HepG2 (cell line): ENCODE measurements around the gene EPHB3. TPM values are rescaled to one million over a fixed set of nuclear protein-coding genes. Genes with fewer than 3 reads are reported as not detected.

Experiments
- ATAC-seq: fragments of 200-7000 bp; cut with Tn5 transposase; 3 replicates; pipeline ENCODE4 v1.9.1; 2020; ENCODE audit warnings: mild to moderate bottlenecking, moderate library complexity
- BruUV-seq: library from RNA; stranded (reverse); fragments of 400-500 nt; replicated peaks from 2 replicates; lab custom pipeline; 2021; lab: Mats Ljungman, UMichigan
- CTCF ChIA-PET: fragments of 300-600 bp; formaldehyde crosslinking; extraction: SDS; loops from one replicate; lab custom pipeline; 2021; ENCODE audit warnings: low total read pairs, inconsistent platforms, low intra/inter-chr PET ratio; lab: Yijun Ruan, JAX
- POLR2A ChIA-PET: fragments of 350-600 bp; sonication (Branson Sonifier 250); formaldehyde crosslinking; loops from one replicate; lab custom pipeline; 2020; ENCODE audit warnings: antibody characterized with exemption, inconsistent platforms; lab: Yijun Ruan, JAX
- DNase-seq: peaks from one replicate; pipeline ENCODE4 v3.0.0-alpha.2; 2015; ENCODE audit warnings: low spot score
- FAIRE-seq: peaks from 3 replicates; lab custom pipeline; 2011; peaks lifted over from hg19 to GRCh38; lab: Jason Lieb, UNC
- H2AFZ ChIP-seq: one replicate; pipeline ENCODE4 v1.6.1; 2011; ENCODE audit warnings: low read length, inconsistent platforms
- H3K27ac ChIP-seq: fragments of 300-600 bp; 3 replicates; pipeline ENCODE4 v1.8.0; 2011; ENCODE audit warnings: mixed run types, mild to moderate bottlenecking, mixed read lengths, low read length, inconsistent platforms; ENCODE audit not compliant: insufficient read depth; ENCODE audit errors: extremely low read length
- H3K27me3 ChIP-seq, 2 experiments: fragments of 200-600 bp in 1 of 2; 2 replicates in 1 of 2; 3 replicates in 1 of 2; pipeline versions ENCODE4 v1.6.0 to v1.8.0; 2011; ENCODE audit warnings: low read length in 2 of 2, mild to moderate bottlenecking in 2 of 2, moderate library complexity in 2 of 2, inconsistent platforms in 1 of 2; ENCODE audit not compliant: insufficient read depth in 2 of 2, control insufficient read depth in 1 of 2
- H3K36me3 ChIP-seq, 2 experiments: fragments of 200-600 bp in 1 of 2; replicated peaks in 1 of 2; 2 replicates in 1 of 2; 3 replicates in 1 of 2; pipeline versions ENCODE4 v1.5.1 to v1.8.0; 2011; ENCODE audit warnings: low read length in 2 of 2, inconsistent platforms in 1 of 2; ENCODE audit not compliant: insufficient read depth in 2 of 2, control insufficient read depth in 1 of 2
- H3K4me1 ChIP-seq: 2 replicates; pipeline ENCODE4 v1.5.1; 2012; ENCODE audit warnings: low read length, inconsistent platforms; ENCODE audit not compliant: insufficient read depth
- H3K4me2 ChIP-seq: 2 replicates; pipeline ENCODE4 v1.6.0; 2011; ENCODE audit warnings: low read depth, low read length, inconsistent platforms
- H3K4me3 ChIP-seq, 3 experiments: fragments of 200-600 bp in 1 of 3; sonication (generic), shearing (Covaris generic) in 1 of 3; replicated peaks in 1 of 3; 2 replicates each; pipeline ENCODE4 v1.5.1; 2011 to 2016; ENCODE audit warnings: low read length in 3 of 3, inconsistent platforms in 2 of 3, low read depth in 2 of 3, mild to moderate bottlenecking in 2 of 3, control low read depth in 1 of 3, mixed read lengths in 1 of 3; ENCODE audit not compliant: insufficient read depth in 1 of 3
- H3K79me2 ChIP-seq: one replicate; pipeline ENCODE4 v1.6.1; 2011; ENCODE audit warnings: low read length, inconsistent platforms; ENCODE audit not compliant: insufficient read depth
- H3K9ac ChIP-seq: 2 replicates; pipeline ENCODE4 v1.6.0; 2011; ENCODE audit warnings: mild to moderate bottlenecking, low read depth, low read length, inconsistent platforms; ENCODE audit not compliant: insufficient read depth
- H3K9me3 ChIP-seq: 2 replicates; pipeline ENCODE4 v1.5.1; 2012; ENCODE audit warnings: mild to moderate bottlenecking, low read length
- H4K20me1 ChIP-seq: 2 replicates; pipeline ENCODE4 v1.6.0; 2011; ENCODE audit warnings: inconsistent platforms, mild to moderate bottlenecking, low read length, moderate library complexity; ENCODE audit not compliant: insufficient read depth
- ARNT2 ChIP-seq: sonication (generic); formaldehyde crosslinking; IDR thresholded peaks from 2 replicates; pipeline ENCODE4 v1.8.0; 2022; ENCODE audit warnings: mild to moderate bottlenecking, low read depth, missing genetic modification reagents, moderate library complexity
- KAT8 ChIP-seq: IDR thresholded peaks from 2 replicates; pipeline ENCODE4 v1.6.1; 2016; ENCODE audit warnings: missing genetic modification reagents, missing compliant biosample characterization
- LBX2 ChIP-seq: sonication (generic); formaldehyde crosslinking; IDR thresholded peaks from 2 replicates; pipeline ENCODE4 v1.5.0; 2020; ENCODE audit warnings: missing genetic modification reagents, mild to moderate bottlenecking, borderline replicate concordance
- NFIC ChIP-seq: IDR thresholded peaks from 2 replicates; pipeline ENCODE4 v1.6.1; 2012; ENCODE audit warnings: mild to moderate bottlenecking, low read length, inconsistent platforms
- POLR2AphosphoS5 ChIP-seq: IDR thresholded peaks from 2 replicates; pipeline ENCODE4 v1.6.1; 2012; ENCODE audit warnings: low read depth, low read length
- SMAD1 ChIP-seq: sonication (generic); formaldehyde crosslinking; IDR thresholded peaks from 2 replicates; pipeline ENCODE4 v1.4.0; 2020; ENCODE audit warnings: missing genetic modification reagents, low read depth, mild to moderate bottlenecking, borderline replicate concordance
- SNAPC2 ChIP-seq: sonication (generic); formaldehyde crosslinking; IDR thresholded peaks from 2 replicates; pipeline ENCODE4 v1.8.1; 2022; ENCODE audit warnings: mild to moderate bottlenecking, missing genetic modification reagents
- SSRP1 ChIP-seq: IDR thresholded peaks from 2 replicates; pipeline ENCODE4 v1.6.1; 2016; ENCODE audit warnings: control low read depth
- ZBTB7A ChIP-seq: sonication (generic); formaldehyde crosslinking; IDR thresholded peaks from 2 replicates; pipeline ENCODE4 v1.8.0; 2022; ENCODE audit warnings: mild to moderate bottlenecking, missing genetic modification reagents
- ZNF225 ChIP-seq: sonication (generic); formaldehyde crosslinking; IDR thresholded peaks from 2 replicates; pipeline ENCODE4 v1.4.0; 2020; ENCODE audit warnings: mild to moderate bottlenecking, missing genetic modification reagents
- ZNF451 ChIP-seq: sonication (generic); formaldehyde crosslinking; IDR thresholded peaks from 2 replicates; pipeline ENCODE4 v1.5.0; 2020; ENCODE audit warnings: mild to moderate bottlenecking, missing genetic modification reagents
- ZNF598 ChIP-seq: sonication (generic); formaldehyde crosslinking; IDR thresholded peaks from 2 replicates; pipeline ENCODE4 v1.5.1; 2020; ENCODE audit warnings: mild to moderate bottlenecking, missing genetic modification reagents, borderline replicate concordance
- ZNF652 ChIP-seq: IDR thresholded peaks from 2 replicates; pipeline ENCODE4 v1.6.1; 2016; ENCODE audit warnings: low read depth, borderline replicate concordance
- WGBS: methylation state at CpG from one replicate; pipeline ENCODE4 v1.1.6; 2017; ENCODE audit warnings: low lambda C conversion rate; 5-methylcytosine and 5-hydroxymethylcytosine counted together
- in situ Hi-C: cut with HindIII; loops from 2 replicates; pipeline ENCODE4 v1.10.0; 2017; ENCODE audit warnings: low pct_unique_long_range_greater_than_20kb; ENCODE audit not compliant: extremely low pct_ligation_motif_present
- intact Hi-C: fragments of 100-400 bp; cut with micrococcal nuclease; formaldehyde crosslinking; loops from one replicate; pipeline ENCODE4 v1.10.0; 2022; ENCODE audit not compliant: unreplicated experiment
- polyA plus RNA-seq, 8 experiments: library from polyadenylated mRNA; depleted of rRNA in 3 of 8; stranded (reverse) in 7 of 8; unstranded in 1 of 8; fragments of >200 nt; fragmentation: Illumina TruSeq in 4 of 8; extraction: Trizol in 4 of 8; gene quantifications; 2 replicates each; pipeline versions ENCODE4 v1.2.1 to v1.2.3, GENCODE V29; 2011 to 2016; ENCODE audit warnings: low read depth in 4 of 8, missing spikeins in 1 of 8, mixed read lengths in 1 of 8; ENCODE audit not compliant: insufficient read depth in 1 of 8
- total RNA-seq, 5 experiments: library from RNA; depleted of rRNA; stranded (reverse); fragments of >200 nt; fragmentation: Illumina TruSeq; extraction: Trizol; gene quantifications; 2 replicates each; pipeline ENCODE4 v1.2.3, GENCODE V29; 2016; ENCODE audit warnings: low read depth in 1 of 5
- TF ChIP-seq, protein P1 (sequence below): fragments of 450-650 bp; IDR thresholded peaks from 2 replicates; pipeline ENCODE4 v1.6.1; 2016

Gene EPHB3
- total and polyA plus RNA-seq, 2 of the 13 experiments (the other 11 are each of a cell fraction or from before 2014, with no cell fraction given) = 0.01 TPM; not detected in 1

DNA sequence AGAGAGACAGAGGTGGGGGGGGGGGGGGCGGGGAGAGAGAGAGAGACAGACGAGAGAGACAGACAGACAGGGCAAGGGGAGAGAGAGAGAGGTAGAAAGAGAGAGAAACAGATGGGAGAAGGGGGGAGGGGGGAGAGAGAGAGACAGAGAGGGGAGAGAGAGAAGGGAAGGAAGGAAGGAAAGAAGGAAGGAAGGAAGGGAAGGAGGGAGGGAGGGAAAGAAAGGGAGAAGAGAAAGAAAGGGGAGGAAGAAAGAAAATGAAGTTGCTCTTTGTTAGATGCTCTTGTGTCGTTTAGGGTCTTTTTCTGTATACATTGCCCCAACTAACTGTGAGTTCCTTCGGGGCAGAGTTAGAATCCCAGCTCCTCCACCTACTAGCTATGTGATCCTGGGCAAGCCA is 19.0 kb upstream of the EPHB3 start:
- Histone ChIP-seq H3K27ac (no peak overlapping the region), H3K79me2 (no peaks in the 10 kb centered on the region), H3K36me3 (no peaks in the 10 kb centered on the region), H4K20me1 (no peaks in the 10 kb centered on the region), H2AFZ (no peak overlapping the region), H3K4me1 (no peaks in the 10 kb centered on the region), H3K9me3 (no peaks in the 10 kb centered on the region), H3K4me2 (no peak overlapping the region), H3K9ac (no peak overlapping the region), H3K4me3 (no peak overlapping the region), H3K27me3 (peaks cover 1 to 24% of the 10 kb centered on the region in 2 experiments; a peak in 2 of 5 replicates)
- no TSS peak for BruUV-seq
- ChIA-PET POLR2A (interaction anchor here (2.4 kb wide), 1 partner anchor 171 kb away, joined by 5 read pairs; no protein-coding TSS in a partner anchor), CTCF (interaction anchor here (1.0 kb wide), 1 partner anchor 126 kb away, joined by 3 read pairs; no protein-coding TSS in a partner anchor)
- FAIRE-seq (no peak), DNase-seq (no peak), ATAC-seq (no peak)
- WGBS = 10% methylated on average over 4 of the region's 4 CpGs
- intact Hi-C loops (loop anchor here (1.0 to 5.0 kb wide), 4 partner anchors 75 to 250 kb away; no protein-coding TSS in a partner anchor), in situ Hi-C loops (loop anchor here (5.0 kb wide), 1 partner anchor 190 kb away; no protein-coding TSS in a partner anchor)
- no peak for TF ChIP-seq ZNF451 (CRISPR knock-in tag)
- no peak for TF ChIP-seq NFIC
- no peak for TF ChIP-seq POLR2AphosphoS5
- TF ChIP-seq ZBTB7A (CRISPR knock-in tag) = no peak
- TF ChIP-seq KAT8 (CRISPR knock-in tag) = no peak
- TF ChIP-seq ZNF652 (CRISPR knock-in tag) = no peak
- no peak for TF ChIP-seq SNAPC2 (CRISPR knock-in tag)
- no peak for TF ChIP-seq SMAD1 (CRISPR knock-in tag)
- no peak for TF ChIP-seq ARNT2

DNA sequence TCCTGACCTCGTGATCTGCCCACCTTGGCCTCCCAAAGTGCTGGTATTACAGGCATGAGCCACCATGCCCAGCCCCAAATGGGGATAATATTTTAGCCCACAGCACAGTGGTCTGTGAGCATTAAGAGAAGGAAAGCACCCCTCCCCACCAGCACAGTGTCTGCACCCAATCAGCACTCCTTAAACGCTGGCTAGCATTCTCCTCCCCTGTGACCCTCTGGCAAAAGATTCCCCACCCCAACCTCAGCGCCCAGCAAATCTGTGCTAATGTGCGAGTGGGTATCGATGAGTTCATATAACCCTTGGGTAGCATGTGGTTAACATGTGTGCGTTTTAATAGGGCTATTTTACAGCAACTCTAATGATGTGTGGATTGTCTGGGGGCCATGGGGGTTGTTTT is 18.3 kb upstream of the EPHB3 start:
- H2AFZ ChIP-seq = no peak overlapping the region
- no peaks in the 10 kb centered on the region for H3K4me1 ChIP-seq
- POLR2A ChIA-PET = no interaction called here
- H3K27me3 ChIP-seq = peaks cover 1 to 24% of the 10 kb centered on the region in 2 experiments; a peak in 2 of 5 replicates
- in situ Hi-C loops = loop anchor here (5.0 kb wide), 1 partner anchor 191 kb away; no protein-coding TSS in a partner anchor
- H3K9me3 ChIP-seq = no peaks in the 10 kb centered on the region
- no peaks in the 10 kb centered on the region for H3K36me3 ChIP-seq
- H3K9ac ChIP-seq = no peak overlapping the region
- no peak overlapping the region for H3K4me2 ChIP-seq
- H4K20me1 ChIP-seq = no peaks in the 10 kb centered on the region
- no peak overlapping the region for H3K4me3 ChIP-seq
- no peaks in the 10 kb centered on the region for H3K79me2 ChIP-seq
- 15% methylated on average over 5 of the region's 6 CpGs for WGBS
- TF ChIP-seq ZNF598 (no peak), SSRP1 (CRISPR knock-in tag) (no peak), ZNF225 (CRISPR knock-in tag) (no peak), LBX2 (CRISPR knock-in tag) (no peak)
- TF ChIP-seq, protein P1, sequence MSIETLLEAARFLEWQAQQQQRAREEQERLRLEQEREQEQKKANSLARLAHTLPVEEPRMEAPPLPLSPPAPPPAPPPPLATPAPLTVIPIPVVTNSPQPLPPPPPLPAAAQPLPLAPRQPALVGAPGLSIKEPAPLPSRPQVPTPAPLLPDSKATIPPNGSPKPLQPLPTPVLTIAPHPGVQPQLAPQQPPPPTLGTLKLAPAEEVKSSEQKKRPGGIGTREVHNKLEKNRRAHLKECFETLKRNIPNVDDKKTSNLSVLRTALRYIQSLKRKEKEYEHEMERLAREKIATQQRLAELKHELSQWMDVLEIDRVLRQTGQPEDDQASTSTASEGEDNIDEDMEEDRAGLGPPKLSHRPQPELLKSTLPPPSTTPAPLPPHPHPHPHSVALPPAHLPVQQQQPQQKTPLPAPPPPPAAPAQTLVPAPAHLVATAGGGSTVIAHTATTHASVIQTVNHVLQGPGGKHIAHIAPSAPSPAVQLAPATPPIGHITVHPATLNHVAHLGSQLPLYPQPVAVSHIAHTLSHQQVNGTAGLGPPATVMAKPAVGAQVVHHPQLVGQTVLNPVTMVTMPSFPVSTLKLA = 0 out of 2 replicates have a peak, but pooled peaks have one; percentile 19
- BruUV-seq = no TSS peak
- no peak overlapping the region for H3K27ac ChIP-seq
- ATAC-seq (no peak), FAIRE-seq (no peak), DNase-seq (no peak)
- CTCF ChIA-PET = interaction anchor here (1.4 to 1.6 kb wide), 4 partner anchors 74 to 235 kb away, joined by 3 to 12 read pairs (median 6); no protein-coding TSS in a partner anchor
- intact Hi-C loops = loop anchor here (5.0 kb wide), 3 partner anchors 76 to 251 kb away; no protein-coding TSS in a partner anchor
